Measurements from ENCODE around the gene SHISA8. TPM values are rescaled to one million over a fixed set of nuclear protein-coding genes. Genes with fewer than 3 reads are reported as not detected.

Gene SHISA8
- polyA plus RNA-seq, 1 donor from 2014 or later = 1.7 TPM

DNA sequence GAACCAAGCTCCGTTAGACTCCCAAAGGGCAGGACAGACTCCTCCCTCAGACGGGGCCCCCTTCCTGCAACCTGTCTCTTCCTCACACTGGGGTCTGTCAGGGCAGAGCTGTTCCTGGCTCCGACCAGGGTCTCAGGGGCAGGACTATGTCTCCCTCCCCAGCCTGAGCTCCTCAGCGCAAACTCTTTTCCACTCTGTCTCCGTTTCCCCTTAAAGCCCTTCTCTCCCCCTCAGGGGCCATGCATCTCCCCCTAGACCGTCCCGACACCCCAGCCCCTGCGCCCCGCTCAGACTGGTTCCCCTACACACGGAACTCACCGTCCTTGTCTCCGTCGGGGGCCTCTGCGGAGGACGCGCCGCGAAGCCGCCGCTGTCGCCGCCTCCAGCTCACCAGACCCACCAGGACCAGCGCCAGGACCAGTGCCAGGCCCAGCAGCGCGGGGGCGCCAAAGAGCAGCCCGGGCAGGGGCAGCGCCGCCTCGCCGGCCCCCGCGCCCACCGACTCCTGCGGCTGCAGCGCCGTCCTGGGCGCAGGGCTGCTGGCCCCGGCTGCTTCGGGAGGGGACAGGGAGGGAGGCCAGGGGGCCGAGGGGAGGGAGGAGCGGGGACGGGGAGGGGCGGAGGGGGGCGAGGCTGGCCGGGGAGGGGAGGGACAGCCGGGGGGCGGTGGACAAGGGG lies 11.0 kb upstream of the SHISA8 start:
- H3K36me3 Mint-ChIP-seq = peaks cover 11% of the 10 kb centered on the region
- H3K27ac Mint-ChIP-seq = peak overlapping the region; percentile 97 to 98 (median 98)
- no peaks in the 10 kb centered on the region for H3K9me3 Mint-ChIP-seq
- peaks cover 37 to 45% (median 37%) of the 10 kb centered on the region in 3 donors for H3K4me1 Mint-ChIP-seq
- H3K4me3 Mint-ChIP-seq = peak overlapping the region; percentile 90 to 99 (median 96)
- H3K27me3 Mint-ChIP-seq = no peaks in the 10 kb centered on the region

DNA sequence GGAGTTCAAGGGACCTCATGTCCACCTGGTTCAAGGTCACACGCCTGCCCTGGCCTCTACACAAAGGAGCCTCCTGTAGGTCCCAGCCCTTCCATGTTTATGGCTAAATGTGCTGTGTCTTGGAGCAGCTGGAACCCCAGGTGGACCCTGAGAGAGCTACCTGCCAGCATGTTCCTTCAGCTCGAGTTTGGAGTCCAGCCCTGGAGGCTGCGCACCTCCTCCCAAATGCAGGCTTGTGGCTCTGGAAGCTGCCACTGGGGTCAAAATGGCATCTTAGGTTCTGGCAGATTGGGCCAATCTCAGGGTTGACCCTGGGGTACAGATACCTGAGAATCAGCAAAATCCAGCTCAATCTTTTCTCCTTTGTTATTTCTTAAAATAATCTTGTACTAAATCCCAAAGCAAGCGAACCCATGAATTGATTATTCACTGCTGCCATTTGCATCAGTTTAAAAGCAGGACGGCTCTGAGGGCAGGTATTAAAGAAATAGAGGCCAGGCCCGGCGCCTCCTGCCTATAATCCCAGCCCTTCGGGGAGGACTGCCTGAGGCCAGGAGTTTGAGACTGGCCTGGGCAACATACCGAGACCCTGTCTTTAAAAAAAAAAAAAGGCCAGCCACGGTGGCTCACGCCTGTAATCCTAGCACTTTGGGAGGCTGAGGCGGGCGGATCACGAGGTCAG lies 8.9 kb upstream of the SHISA8 start:
- Mint-ChIP-seq H3K27ac (peak overlapping the region; percentile 97 to 100 (median 98)), H3K4me1 (peaks cover 38 to 47% (median 46%) of the 10 kb centered on the region in 3 donors)

DNA sequence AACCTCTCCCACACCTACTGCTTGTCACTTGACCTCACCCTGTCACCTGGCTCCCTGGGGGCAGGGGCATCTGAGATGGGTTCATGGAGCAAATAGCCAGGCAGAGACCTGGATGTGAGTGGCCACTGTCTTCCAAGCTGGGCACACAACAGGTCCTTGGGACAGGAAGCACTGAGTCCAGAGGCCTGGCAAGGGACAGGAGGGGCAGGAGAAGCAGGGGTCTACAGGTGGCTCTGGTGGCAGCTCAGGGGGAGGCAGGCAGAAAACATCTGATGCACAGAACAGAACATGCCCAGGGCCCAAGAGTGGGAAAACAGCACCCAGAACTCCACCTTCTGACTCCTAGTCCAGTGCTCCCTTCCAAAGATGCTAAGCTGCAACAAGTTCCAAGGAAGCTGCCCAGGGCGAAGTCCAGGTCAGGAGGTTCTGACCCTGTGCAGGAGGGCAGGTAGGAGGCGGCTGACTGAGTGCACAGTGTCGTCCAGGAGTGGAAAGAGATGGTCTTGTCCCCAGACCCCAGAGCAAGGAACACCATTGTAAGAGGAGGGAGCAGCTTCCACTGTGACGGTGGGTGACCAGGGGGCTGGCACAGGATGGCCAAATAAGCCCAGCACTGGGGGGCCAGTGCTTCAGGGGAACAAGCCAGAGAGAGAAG lies 8.2 kb upstream of the SHISA8 start:
- peak overlapping the region; percentile 97 to 100 (median 98) for H3K27ac Mint-ChIP-seq
- peaks cover 4% of the 10 kb centered on the region for H3K27me3 Mint-ChIP-seq
- peaks cover 11% of the 10 kb centered on the region for H3K36me3 Mint-ChIP-seq
- peaks cover 39 to 51% (median 48%) of the 10 kb centered on the region in 3 donors for H3K4me1 Mint-ChIP-seq
- no peaks in the 10 kb centered on the region for H3K9me3 Mint-ChIP-seq
- H3K4me3 Mint-ChIP-seq = peak overlapping the region; percentile 87 to 97 (median 93)

More for the DNA sequence above, 8.9 kb upstream of the SHISA8 start:
- Mint-ChIP-seq H3K36me3 (peaks cover 11% of the 10 kb centered on the region), H3K27me3 (peaks cover 4% of the 10 kb centered on the region), H3K9me3 (no peaks in the 10 kb centered on the region), H3K4me3 (peak overlapping the region; percentile 90 to 99 (median 96))

DNA sequence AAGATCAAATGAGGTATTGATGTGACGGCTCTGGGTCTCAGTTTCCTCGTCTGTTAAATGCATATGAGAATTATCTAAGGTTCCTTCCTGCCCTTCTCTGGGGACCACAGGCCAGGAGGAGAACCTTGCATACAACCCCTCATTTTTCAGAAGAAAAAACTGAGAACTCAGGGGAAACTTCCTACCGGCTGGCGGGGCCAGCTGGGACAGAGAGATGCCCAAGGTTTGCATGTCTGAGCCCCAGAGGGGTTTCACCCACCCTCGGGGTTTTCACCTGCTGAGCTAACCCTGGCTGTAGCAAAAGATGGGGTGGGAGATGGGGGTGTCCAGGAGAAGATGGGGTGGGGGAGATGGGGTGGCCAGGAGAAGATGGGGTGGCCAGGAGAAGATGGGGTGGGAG lies 7.5 kb upstream of the SHISA8 start:
- Mint-ChIP-seq H3K4me3 (peak overlapping the region in 3 of 4 donors; percentile 90 to 92 (median 90)), H3K4me1 (peaks cover 37 to 52% (median 48%) of the 10 kb centered on the region in 3 donors), H3K27ac (peak overlapping the region; percentile 96 to 100 (median 97)), H3K9me3 (no peaks in the 10 kb centered on the region), H3K36me3 (peaks cover 11% of the 10 kb centered on the region), H3K27me3 (peaks cover 4% of the 10 kb centered on the region)

DNA sequence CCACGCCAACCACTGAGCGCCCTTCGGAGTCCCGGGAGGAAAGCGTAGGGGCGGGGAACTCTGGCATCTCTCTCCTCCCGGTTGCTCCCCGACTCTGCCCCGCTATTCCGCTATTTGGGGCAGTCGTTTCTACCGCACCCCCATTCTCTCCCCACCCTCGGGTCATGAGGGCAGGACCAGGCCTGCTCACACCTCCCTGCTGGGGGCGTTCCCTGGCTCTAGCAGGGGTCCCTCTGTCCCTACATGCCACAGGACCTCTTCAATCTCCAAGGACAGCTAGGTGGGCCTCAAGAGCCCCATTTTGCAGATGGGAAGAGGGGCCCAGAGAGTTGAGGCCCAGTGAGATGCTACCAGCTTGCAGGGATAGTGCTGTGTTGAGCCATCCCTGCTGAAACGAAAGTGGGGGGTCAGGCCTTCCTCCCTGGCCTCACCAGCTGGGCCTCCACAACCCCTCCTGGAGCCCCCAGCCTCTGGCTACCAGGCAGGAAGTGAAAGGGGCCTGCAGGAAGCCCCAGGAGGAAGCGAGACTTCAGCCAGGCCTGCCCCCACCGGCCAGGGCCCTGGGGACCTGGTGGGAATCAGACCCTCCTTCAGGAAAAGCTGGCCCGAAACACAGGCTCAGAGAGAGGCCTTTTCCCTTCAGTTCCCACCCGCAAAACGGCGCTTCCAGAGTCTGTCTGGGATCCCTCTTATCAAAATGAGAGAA lies 5.5 kb upstream of the SHISA8 start:
- peaks cover 41 to 62% (median 58%) of the 10 kb centered on the region in 3 donors for H3K4me1 Mint-ChIP-seq
- peaks cover 11% of the 10 kb centered on the region for H3K36me3 Mint-ChIP-seq
- H3K27me3 Mint-ChIP-seq = peaks cover 12% of the 10 kb centered on the region
- peak overlapping the region; percentile 76 to 92 (median 90) for H3K4me3 Mint-ChIP-seq
- no peaks in the 10 kb centered on the region for H3K9me3 Mint-ChIP-seq
- peak overlapping the region; percentile 96 to 100 (median 97) for H3K27ac Mint-ChIP-seq

- peak overlapping the region; percentile 76 to 92 (median 91) for H3K4me3 Mint-ChIP-seq
- no peaks in the 10 kb centered on the region for H3K9me3 Mint-ChIP-seq
- H3K4me1 Mint-ChIP-seq = peaks cover 39 to 59% (median 53%) of the 10 kb centered on the region in 3 donors
- peaks cover 12% of the 10 kb centered on the region for H3K27me3 Mint-ChIP-seq
- H3K27ac Mint-ChIP-seq = peak overlapping the region; percentile 96 to 100 (median 97)
- peaks cover 8% of the 10 kb centered on the region for H3K36me3 Mint-ChIP-seq
Measured at GRCh38 chr22:41919357-41920224, 4.7 kb upstream of the SHISA8 start.

DNA sequence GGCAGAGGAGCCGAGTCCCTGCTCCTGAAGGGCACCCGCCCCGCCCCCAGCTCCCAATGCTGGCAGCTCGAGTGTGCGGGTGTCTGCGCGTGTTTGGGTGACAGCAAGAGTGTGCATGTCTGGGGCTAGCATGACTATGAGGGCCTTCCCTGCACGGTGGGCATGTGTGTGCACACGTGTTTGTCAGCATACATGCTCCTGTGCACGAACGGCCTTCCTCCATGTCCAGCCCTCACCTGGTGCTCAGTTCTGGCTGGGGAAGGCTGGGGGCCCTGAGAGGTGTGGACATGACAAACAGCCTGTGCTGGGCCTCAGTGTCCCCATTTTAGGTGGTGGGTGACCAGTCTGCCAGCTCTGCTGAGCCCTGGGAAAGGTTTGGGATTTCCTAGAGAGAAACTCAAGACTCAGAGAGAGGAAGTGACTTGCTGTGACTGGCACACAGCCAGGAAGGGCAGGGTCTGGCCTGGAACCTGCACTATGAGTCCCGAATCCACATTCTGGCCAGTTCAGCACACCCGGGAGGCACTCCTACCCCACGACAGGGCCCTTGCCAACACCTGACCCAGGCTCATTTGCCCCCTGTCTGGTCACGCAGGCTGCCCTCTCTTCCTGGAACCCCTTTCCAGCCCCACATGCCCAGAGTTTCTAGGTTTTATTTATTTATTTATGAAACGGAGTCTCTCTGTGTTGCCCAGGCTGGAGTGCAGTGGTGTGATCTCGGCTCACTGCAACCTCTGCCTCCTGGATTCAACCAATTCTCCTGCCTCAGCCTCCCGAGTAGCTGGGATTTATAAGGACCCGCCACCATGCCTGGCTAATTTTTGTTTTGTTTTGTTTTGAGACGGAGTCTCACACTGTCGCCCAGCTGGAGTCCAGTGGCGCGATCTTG lies 3.3 kb upstream of the SHISA8 start:
- Mint-ChIP-seq H3K27me3 (peaks cover 12% of the 10 kb centered on the region), H3K4me1 (peaks cover 36 to 55% (median 49%) of the 10 kb centered on the region in 3 donors), H3K9me3 (no peaks in the 10 kb centered on the region), H3K27ac (peak overlapping the region; percentile 96 to 100 (median 97)), H3K4me3 (peak overlapping the region; percentile 73 to 92 (median 91)), H3K36me3 (peaks cover 8% of the 10 kb centered on the region)

DNA sequence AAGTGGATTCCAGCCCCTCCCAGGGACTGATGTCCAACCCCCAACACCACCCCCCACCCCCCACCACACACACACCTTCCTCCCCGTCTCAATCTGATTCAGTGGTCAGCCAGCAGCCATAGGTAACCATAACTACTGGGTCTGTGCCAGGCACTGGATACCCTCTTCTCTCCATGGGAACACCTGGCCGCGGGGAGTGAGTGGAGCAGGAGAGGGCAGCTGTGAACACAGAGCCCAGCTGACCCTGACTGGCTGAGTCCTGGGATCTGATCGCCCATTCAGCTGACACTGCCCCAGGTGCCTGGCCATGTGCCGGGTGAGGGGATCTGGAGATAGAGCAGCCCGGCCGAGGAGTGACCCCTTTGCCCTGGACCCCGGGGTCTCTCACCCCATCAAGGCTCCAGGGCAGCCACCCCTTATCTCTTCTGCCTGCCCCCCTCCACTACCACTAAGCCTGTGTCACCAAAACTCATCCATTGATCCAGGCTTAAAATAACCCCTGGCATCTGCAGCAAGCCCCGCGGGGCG lies 2.6 kb upstream of the SHISA8 start:
- Mint-ChIP-seq H3K27ac (peak overlapping the region; percentile 96 to 100 (median 97)), H3K4me1 (peaks cover 38 to 59% (median 49%) of the 10 kb centered on the region in 3 donors), H3K36me3 (peaks cover 5% of the 10 kb centered on the region), H3K9me3 (no peaks in the 10 kb centered on the region), H3K4me3 (peak overlapping the region; percentile 46 to 90 (median 72)), H3K27me3 (peaks cover 15% of the 10 kb centered on the region)

- peak overlapping the region; percentile 91 to 100 (median 97) for H3K27ac Mint-ChIP-seq
- H3K4me1 Mint-ChIP-seq = peaks cover 37 to 57% (median 43%) of the 10 kb centered on the region in 3 donors
Measured at GRCh38 chr22:41916745-41917358, 2.0 kb upstream of the SHISA8 start.

DNA sequence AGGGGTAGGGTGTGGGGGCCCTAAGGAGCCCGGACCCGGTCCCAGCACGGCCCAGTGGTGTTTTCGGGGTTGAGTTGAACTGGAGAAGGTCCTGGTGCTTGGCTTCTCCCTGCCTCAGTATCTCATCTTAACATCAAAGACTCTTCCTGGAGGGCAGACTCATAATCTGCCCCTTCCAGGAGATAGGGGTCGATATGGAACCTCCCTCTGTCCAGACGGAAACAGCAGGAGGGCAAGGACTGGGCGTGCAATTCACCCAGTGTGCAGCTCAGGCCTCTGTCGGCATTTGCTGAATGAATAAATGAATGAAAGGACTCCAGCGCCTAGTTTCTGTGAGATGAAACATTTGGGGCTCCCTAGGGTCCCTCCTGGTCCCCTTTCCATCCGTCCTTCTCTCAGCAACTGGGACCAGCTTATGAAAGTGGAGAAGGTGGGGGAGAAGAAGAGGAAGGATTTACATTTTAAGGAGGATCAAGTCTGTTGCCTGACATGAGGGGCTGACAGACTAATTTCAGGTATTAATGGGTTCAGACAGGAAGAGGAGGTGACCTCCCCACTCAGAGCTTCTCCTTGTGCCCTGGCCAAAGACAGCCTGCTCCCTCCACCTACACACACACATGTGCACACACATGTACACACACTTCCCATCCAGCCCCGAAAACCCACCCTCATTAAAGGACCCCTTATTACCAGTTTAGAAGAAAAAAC lies 1.1 kb upstream of the SHISA8 start:
- Mint-ChIP-seq H3K36me3 (no peaks in the 10 kb centered on the region), H3K4me1 (peaks cover 34 to 54% (median 38%) of the 10 kb centered on the region in 3 donors), H3K4me3 (peak overlapping the region; percentile 79 to 90 (median 87)), H3K9me3 (no peaks in the 10 kb centered on the region), H3K27me3 (peaks cover 21% of the 10 kb centered on the region), H3K27ac (peak overlapping the region; percentile 91 to 100 (median 97))

More at GRCh38 chr22:41916745-41917358, 2.0 kb upstream of the SHISA8 start:
- Mint-ChIP-seq H3K4me3 (peak overlapping the region; percentile 42 to 90 (median 87)), H3K36me3 (peaks cover 1% of the 10 kb centered on the region), H3K9me3 (no peaks in the 10 kb centered on the region), H3K27me3 (peaks cover 16% of the 10 kb centered on the region)

- Mint-ChIP-seq H3K9me3 (no peaks in the 10 kb centered on the region), H3K4me1 (peaks cover 24 to 48% (median 32%) of the 10 kb centered on the region in 3 donors), H3K36me3 (no peaks in the 10 kb centered on the region), H3K4me3 (peak overlapping the region in 1 of 4 donors; percentile 90), H3K27ac (peak overlapping the region in 1 of 3 donors; percentile 97), H3K27me3 (peaks cover 17% of the 10 kb centered on the region)
Measured at GRCh38 chr22:41914611-41915034, 251 bp downstream of the SHISA8 start.
